HG03575 (cell line): ENCODE data around the gene PLPP2.

Source experiments
- ATAC-seq: cut with Tn5 transposase; IDR thresholded peaks from one replicate; pipeline ENCODE4 v1.9.1; 2021; ENCODE audit not compliant: unreplicated experiment, insufficient number of reproducible peaks, low FRiP score; ENCODE audit errors: extremely low read depth

PLPP2 gene

GRCh38 chr19:294946-295686, 3.9 kb upstream of the PLPP2 start:
- no peak for ATAC-seq

- ATAC-seq = no peak
Measured at GRCh38 chr19:294341-294945, 3.2 kb upstream of the PLPP2 start.

DNA sequence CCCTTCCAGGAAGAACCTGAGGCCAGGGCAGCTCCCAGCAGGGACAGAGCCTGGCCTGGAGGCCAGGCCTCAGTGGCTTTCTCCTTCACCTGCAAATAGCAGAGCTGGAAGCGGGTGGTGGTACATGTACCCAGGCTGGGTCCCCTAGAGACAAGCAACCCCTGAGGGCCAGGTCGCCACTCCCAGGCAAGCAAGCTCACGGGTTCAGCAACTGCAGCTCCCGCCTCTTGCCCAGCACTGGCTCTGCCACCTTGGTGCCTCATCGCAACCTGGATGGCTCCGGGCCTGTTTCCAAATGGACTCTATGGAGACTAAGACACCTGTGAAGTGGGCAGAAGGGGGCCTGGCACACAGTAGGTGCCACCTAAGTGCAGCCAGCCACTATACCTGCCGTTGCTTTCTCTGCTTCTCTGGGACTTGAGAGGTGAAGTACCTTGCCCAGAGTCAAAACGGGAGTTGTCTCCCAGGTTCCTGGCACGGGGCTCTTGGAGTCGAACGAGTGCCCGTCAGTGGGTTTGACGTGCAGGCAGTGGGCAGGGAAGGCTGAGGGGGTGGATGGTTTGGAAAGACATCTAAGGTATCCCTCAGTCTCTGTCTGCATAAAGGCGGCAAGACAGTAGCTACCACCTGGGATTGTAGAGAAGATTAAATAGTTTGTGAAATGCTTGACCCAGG, 2.4 kb upstream of the PLPP2 start:
- no peak for ATAC-seq

DNA sequence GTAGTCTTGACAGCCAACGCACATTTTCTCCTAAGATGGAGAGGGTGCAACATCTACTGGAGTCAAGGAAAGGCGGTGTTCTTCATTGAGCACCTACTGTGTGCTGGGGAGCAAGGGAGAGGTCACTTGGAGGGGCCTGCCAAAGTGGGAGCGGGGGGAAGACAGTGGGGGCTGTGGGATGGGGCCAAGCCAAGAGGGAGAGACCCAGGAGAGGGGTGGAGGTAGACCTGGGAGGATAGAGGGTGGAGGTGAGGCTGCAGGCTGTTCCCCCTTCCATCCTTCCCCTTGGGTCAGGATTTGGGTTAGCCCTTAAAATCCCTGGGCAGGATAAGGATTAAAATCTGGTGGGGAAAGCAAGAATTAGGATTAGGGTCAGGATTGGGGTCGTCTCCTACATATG, 1.7 kb upstream of the PLPP2 start:
- ATAC-seq = no peak

- ATAC-seq = no peak
Measured at GRCh38 chr19:292281-292884, 1.2 kb upstream of the PLPP2 start.

GRCh38 chr19:291561-292280, 518 bp upstream of the PLPP2 start:
- ATAC-seq = no peak

DNA sequence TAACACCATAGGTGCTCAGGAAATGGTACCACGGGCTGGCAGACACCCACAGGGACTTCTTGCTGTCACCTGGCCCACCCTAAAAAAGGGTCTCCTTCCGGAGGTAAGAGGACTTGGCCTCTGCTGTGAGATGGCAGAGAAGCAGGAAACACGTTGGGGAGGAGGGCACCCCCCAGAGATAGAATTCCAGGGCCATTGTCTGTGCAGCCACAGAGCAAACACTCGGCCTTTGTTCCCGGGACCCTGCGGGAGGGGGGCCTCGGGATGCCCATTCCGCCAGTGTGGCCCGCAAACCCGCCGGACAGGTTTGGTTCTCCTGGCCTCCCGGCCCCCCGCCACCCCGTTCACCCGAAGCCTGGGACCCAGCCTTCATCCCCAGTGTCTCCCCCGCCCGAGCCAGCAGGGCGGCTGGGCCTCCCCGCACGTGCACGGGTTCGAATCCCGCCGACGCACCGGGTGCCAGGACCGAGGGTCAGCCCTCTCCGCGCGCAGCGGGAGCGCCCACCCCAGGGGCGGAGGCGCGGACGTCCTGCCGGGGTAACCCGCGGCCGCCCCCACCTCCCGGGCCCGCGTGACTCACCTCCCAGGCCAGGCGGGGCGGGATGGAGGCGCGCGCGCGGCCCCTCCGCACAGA, 714 bp downstream of the PLPP2 start:
- ATAC-seq = no peak

GRCh38 chr19:289651-290371, 1.4 kb downstream of the PLPP2 start:
- no peak for ATAC-seq

- ATAC-seq = no peak
Measured at GRCh38 chr19:288911-289310, 2.3 kb downstream of the PLPP2 start.

GRCh38 chr19:287381-287871, 3.8 kb downstream of the PLPP2 start:
- ATAC-seq = no peak

DNA sequence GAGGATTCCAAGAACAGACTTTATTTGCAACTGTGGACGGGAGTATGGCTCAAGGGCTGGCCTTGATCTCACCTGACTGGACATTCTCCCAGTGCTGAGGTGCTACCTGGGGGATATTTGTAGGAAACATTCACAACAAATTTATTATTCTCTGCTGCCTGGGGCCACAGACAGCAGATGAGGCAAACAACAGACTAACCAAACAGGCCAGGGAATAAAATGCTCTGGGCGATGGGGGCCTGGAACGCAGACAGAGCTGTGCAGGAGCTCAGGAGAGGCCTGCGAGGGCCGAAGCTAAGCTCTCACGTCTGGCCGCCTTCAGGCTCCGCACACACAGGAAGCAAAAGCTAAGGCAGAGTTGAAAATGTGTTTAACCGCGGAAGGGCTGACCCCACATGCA, 7.8 kb downstream of the PLPP2 start:
- ATAC-seq = no peak

GRCh38 chr19:282501-282900, 8.7 kb downstream of the PLPP2 start:
- ATAC-seq = no peak

- ATAC-seq = no peak
Measured at GRCh38 chr19:281992-282391, 9.2 kb downstream of the PLPP2 start.

DNA sequence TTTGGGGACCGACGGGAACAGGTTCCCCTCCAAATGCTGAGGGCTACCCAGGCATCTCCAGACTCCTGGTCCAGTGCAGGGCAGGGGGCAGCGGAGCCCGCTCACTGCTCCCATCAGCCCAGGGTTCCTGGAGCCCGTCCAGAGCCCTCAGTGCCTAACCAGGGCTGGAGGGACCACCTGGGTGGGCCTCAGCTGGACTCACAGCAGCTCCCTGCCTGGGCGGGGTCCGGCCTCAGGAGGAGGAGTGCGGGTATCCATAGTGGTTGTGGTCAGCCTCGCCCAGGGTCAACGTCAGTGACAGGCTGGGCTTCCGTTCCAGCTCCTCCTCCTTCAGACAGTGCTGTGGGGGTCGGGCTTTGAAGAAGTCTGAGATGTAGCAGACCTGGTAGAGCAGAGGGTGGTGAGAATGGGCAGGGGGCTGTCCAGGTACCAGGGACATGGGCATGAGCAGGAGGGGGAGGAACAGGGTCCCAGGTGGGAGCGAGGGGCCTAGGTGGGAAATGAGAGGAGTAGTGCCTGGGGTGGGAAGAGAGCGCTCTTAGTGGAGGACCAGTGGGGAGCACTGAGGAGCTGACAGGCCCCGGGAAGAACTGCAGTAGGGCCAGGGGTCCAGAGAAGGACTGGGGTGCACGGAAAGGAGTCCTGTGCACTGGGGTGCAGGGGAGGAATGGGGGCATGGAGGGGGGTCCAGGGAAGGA, 9.9 kb downstream of the PLPP2 start:
- ATAC-seq = no peak

DNA sequence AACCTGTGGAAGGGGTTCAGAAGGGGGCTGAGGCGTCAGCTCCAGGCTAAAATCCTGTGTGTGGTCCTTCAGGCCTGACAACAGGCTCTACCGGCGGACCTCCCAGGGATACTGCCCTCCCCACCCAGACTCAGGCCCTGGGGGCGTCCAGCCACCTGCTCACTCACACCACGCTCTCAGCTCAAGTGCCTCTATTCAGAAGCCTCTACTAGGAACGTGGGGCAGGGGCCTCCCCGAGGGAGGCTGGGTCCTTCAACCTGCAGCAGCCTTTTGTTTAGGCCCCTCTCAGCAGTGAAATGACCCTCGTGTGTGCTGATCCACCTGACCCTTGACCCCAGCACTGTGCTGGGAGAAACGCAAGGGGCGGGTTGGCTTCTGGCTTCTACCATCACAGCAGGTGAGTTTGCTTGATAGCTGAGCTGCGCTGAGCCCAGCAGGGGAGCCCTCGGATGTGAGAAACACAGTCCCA, 10.6 kb downstream of the PLPP2 start:
- no peak for ATAC-seq

- ATAC-seq = no peak
Measured at GRCh38 chr19:279656-280055, 11.5 kb downstream of the PLPP2 start.

- no peak for ATAC-seq
Measured at GRCh38 chr19:279231-279630, 12.0 kb downstream of the PLPP2 start.
